Measurements from ENCODE around the gene ZNF215.
"Not testable (repeated sequence)": the region's sequence is repeated elsewhere in the genome, so short reads cannot be mapped to it uniquely, and the experiment has no call there.

The ZNF215 gene

DNA sequence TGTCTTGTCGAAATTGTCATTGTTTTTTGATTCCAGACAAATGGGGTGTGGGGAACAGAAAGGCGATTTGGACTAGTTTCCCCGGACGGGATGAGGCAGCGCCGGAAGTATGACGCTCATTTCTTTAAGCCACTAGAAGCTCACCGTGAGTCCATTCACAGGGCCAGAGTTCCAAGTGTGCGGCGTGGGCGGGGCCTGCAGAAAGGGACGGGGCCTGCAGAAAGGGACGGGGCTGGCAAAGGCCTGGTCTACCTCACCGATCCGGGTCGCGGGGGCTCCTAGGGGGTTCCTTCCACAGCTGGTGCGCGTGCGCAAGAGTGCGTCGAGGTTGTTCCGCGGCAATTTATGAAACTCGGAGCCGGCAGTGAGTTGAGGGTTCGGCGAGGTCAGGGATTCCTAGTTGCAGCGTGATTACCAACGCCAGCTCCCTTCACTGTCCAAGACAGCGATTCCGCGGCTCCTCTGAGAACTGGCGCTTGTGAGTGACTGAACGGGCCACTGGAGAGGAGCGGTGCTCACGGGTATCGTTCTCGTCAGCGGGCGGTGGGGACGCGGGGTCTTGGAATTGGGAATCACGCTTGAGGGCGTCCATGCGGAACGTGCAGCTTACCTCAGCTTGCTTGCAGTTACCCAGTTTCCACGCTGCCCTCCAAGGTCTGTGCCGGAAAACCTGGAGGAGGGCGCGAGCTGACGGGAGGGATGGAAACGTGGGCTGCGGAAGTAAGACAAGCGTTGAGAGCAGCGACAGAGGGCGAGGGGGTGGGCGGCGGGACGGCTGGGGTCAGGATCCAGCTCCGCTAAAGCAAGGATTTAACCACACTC lies at the start of gene ZNF215:
TSS of gene ZNF215 (plus strand) at position 219 of the 822 bp plus-strand sequence. CDS start 5,847 bp downstream, outside the sequence.
- Mint-ChIP-seq H3K4me3 (peak within 1 kb of the TSS; percentile 76), H3K4me1 (peaks cover 18% of the 10 kb centered on the region), H3K9me3 (no peaks in the 10 kb centered on the region), H3K27ac (no peak within 1 kb of the TSS), H3K27me3 (peaks cover 31% of the 10 kb centered on the region), H3K36me3 (no peaks in the 10 kb centered on the region)
- DNase-seq = peak; percentile 58
- CTCF ChIA-PET = interaction anchor here (0.8 to 0.9 kb wide), 2 partner anchors 8 to 189 kb away, joined by 3 read pairs; no protein-coding TSS in a partner anchor

DNA sequence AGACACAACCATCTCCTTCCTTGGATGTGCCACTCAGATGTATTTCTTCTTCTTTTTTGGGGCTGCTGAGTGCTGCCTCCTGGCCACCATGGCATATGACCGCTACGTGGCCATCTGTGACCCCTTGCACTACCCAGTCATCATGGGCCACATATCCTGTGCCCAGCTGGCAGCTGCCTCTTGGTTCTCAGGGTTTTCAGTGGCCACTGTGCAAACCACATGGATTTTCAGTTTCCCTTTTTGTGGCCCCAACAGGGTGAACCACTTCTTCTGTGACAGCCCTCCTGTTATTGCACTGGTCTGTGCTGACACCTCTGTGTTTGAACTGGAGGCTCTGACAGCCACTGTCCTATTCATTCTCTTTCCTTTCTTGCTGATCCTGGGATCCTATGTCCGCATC lies 49.3 kb upstream of the ZNF215 start:
- Mint-ChIP-seq H3K27ac (no peak overlapping the region), H3K36me3 (no peaks in the 10 kb centered on the region), H3K27me3 (no peaks in the 10 kb centered on the region), H3K4me3 (no peak overlapping the region), H3K9me3 (no peaks in the 10 kb centered on the region), H3K4me1 (no peaks in the 10 kb centered on the region)
- CTCF ChIA-PET = no interaction called here
- no peak for DNase-seq

DNA sequence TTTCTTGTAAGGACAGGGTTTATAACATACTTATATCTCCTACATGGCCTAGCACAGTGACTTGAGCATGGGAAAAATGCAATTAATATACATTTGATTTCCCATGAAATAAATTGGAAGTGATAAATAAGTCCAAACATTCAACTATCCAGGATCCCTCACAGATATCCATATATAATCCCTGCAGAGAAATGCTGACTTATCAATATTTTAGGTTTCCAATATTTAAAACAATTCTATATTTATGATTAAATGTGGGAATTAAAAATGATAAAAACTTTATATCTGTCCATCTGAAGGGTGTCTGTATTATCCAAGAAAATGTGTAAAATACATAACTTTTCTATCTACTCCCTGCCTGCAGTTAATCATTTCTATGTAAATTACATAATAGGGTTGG lies 43.5 kb upstream of the ZNF215 start:
- no peak overlapping the region for H3K4me3 Mint-ChIP-seq

DNA sequence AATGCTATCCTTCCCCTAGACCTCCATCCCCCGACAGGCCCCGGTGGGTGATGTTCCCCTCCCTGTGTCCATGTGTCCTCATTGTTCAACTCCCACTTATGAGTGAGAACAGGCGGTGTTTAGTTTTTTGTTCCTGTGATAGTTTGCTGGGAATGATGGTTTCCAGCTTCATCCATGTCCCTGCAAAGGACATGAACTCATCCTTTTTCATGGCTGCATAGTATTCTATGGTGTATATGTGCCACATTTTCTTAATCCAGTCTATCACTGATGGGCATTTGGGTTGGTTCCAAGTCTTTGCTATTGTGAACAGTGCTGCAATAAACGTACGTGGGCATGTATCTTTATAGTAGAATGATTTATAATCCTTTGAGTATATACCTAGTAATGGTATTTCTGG lies 38.5 kb upstream of the ZNF215 start:
- H3K27ac Mint-ChIP-seq, H3K9me3 Mint-ChIP-seq, DNase-seq, H3K36me3 Mint-ChIP-seq, H3K4me3 Mint-ChIP-seq, CTCF ChIA-PET, H3K4me1 Mint-ChIP-seq, H3K27me3 Mint-ChIP-seq: not testable (repeated sequence)

More for the DNA sequence above, 43.5 kb upstream of the ZNF215 start:
- Mint-ChIP-seq H3K27me3 (no peaks in the 10 kb centered on the region), H3K9me3 (peaks cover 2% of the 10 kb centered on the region), H3K27ac (no peak overlapping the region), H3K36me3 (no peaks in the 10 kb centered on the region), H3K4me1 (no peaks in the 10 kb centered on the region)
- CTCF ChIA-PET = no interaction called here
- DNase-seq = no peak

DNA sequence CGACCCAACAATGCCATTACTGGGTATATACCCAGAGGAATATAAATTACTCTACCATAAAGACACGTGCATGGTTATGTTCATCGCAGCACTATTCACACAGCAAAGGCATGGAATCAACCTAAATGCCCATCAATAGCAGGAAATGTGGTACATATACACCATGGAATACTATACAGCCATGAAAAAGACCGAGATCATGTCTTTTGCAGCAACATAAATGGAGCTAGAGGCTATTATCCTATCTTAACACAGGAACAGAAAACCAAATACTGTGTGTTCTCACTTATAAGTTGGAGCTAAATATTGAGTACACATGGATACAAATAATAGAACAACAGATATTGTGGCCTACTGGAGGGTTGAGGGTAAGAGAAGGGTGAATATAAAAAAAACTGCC lies 37.4 kb upstream of the ZNF215 start:
- Mint-ChIP-seq H3K27me3 (no peaks in the 10 kb centered on the region), H3K27ac (no peak overlapping the region), H3K36me3 (no peaks in the 10 kb centered on the region), H3K4me3 (no peak overlapping the region), H3K9me3 (peaks cover 2% of the 10 kb centered on the region), H3K4me1 (no peaks in the 10 kb centered on the region)
- DNase-seq = no peak
- CTCF ChIA-PET = no interaction called here

DNA sequence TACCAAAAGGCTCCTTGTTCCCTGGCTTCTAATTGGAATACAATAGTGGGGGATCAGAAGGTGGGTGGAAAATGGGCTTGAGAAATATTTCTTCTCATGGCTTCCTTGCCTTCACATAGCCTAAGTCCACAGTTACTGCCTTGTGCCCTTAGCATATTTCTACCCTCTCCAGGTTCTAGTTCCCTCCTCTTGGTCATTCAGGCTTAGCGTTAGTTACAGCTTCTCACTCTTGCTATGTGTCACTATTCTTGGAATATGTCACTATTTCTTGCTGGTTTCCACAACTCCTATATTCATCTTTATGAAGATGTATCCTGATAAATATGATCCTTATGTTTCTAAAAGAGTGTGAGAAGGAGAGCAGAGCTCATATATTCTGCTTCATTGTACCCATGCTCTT lies 36.4 kb upstream of the ZNF215 start:
- no peak overlapping the region for H3K27ac Mint-ChIP-seq
- H3K9me3 Mint-ChIP-seq = peaks cover 2% of the 10 kb centered on the region
- no peak for DNase-seq
- no peak overlapping the region for H3K4me3 Mint-ChIP-seq
- CTCF ChIA-PET = no interaction called here
- no peaks in the 10 kb centered on the region for H3K36me3 Mint-ChIP-seq
- H3K27me3 Mint-ChIP-seq = peaks cover 4% of the 10 kb centered on the region
- no peaks in the 10 kb centered on the region for H3K4me1 Mint-ChIP-seq

DNA sequence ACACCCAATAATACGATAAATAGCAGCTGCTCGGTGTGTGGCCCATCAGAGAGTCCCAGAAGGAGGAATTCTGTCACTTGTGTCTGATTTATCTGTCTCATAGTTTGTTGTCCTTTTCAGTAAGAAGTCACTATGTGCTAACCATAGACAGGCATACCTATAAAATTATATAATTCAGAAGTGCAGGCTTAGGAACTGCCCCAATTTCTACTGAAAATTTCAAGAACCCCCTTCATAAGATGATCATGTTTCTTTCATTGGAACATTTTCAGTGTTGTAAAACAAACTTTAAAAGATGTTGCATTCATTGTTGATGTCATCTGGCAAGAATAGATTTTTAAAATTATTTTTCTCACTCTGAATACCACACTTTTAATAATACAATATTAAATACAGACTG lies 33.8 kb upstream of the ZNF215 start, which contains the start of gene OR2D2:
TSS of gene OR2D2 (minus strand) at position 101 of the 400 bp plus-strand sequence. CDS start at position 101, 0 bp downstream.
- peaks cover 4% of the 10 kb centered on the region for H3K27me3 Mint-ChIP-seq
- CTCF ChIA-PET = no interaction called here
- no peaks in the 10 kb centered on the region for H3K4me1 Mint-ChIP-seq
- peaks cover 2% of the 10 kb centered on the region for H3K9me3 Mint-ChIP-seq
- no peak within 1 kb of the TSS for H3K27ac Mint-ChIP-seq
- no peak for DNase-seq
- no peaks in the 10 kb centered on the region for H3K36me3 Mint-ChIP-seq
- no peak within 1 kb of the TSS for H3K4me3 Mint-ChIP-seq

DNA sequence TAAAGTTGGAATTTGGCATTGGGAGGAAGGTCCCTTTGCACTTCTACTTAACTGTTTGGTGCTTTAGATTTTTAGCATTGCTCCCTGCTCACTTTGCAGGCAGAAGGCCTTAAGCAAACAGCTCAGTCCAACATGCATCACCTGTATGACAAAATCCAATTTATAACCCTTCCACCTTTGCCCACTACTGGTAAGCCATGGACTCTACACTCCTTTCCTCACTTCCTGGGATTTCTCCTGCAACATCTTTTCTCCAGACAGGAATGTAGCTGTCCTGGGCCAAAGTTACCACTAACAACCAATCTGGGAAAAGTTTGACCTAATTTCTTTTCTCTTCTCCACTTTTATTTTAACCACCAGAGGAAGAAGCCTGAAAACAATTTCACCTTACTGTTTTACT lies 32.1 kb upstream of the ZNF215 start:
- H3K9me3 Mint-ChIP-seq = no peaks in the 10 kb centered on the region
- no peak overlapping the region for H3K27ac Mint-ChIP-seq
- CTCF ChIA-PET = no interaction called here

DNA sequence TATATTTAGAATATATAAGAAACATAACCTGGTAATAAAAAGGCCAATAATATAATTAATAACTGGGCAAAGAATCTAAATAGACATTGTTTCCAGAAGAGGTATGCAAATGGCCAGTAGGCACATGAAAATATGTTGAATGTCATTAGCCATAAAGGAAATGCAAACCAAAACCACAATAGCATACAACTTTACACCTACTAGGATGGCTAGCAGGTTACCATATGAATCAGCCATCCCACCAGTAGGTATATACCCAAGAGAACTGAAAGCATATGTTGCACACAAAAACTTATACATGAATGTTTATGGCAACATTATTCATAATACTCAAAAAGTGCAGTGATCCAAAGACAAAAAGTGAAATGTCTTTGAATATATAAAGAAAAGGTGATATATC lies 31.2 kb upstream of the ZNF215 start:
- DNase-seq = no peak
- H3K9me3 Mint-ChIP-seq = no peaks in the 10 kb centered on the region
- CTCF ChIA-PET = no interaction called here
- H3K4me1 Mint-ChIP-seq = no peaks in the 10 kb centered on the region
- peaks cover 4% of the 10 kb centered on the region for H3K27me3 Mint-ChIP-seq
- H3K4me3 Mint-ChIP-seq = no peak overlapping the region
- H3K27ac Mint-ChIP-seq = no peak overlapping the region
- no peaks in the 10 kb centered on the region for H3K36me3 Mint-ChIP-seq

More for the DNA sequence above, 32.1 kb upstream of the ZNF215 start:
- H3K4me1 Mint-ChIP-seq = no peaks in the 10 kb centered on the region
- no peak overlapping the region for H3K4me3 Mint-ChIP-seq
- DNase-seq = no peak
- peaks cover 4% of the 10 kb centered on the region for H3K27me3 Mint-ChIP-seq
- no peaks in the 10 kb centered on the region for H3K36me3 Mint-ChIP-seq

DNA sequence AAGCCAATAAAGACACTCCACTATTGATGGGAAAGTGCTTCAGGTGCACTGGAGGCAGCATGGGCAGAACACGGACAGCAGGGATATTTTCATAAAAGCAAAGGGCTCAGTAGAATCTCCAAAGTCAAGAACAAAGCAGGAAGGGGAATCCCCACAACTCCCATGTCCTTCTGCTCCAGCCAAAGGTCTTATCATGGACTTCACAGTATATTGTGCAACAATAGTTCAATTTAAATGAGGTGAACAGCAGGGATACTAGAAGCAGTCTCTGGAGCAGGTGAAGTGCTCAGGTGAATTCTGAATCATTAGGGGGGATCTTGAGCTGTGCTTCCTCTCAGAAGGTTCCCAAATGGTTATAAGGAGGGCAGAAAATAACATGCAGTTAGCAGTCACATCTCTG lies 27.3 kb upstream of the ZNF215 start:
- Mint-ChIP-seq H3K4me1 (no peaks in the 10 kb centered on the region), H3K27me3 (peaks cover 4% of the 10 kb centered on the region), H3K27ac (no peak overlapping the region), H3K4me3 (no peak overlapping the region), H3K9me3 (no peaks in the 10 kb centered on the region), H3K36me3 (no peaks in the 10 kb centered on the region)
- no peak for DNase-seq
- CTCF ChIA-PET = no interaction called here

DNA sequence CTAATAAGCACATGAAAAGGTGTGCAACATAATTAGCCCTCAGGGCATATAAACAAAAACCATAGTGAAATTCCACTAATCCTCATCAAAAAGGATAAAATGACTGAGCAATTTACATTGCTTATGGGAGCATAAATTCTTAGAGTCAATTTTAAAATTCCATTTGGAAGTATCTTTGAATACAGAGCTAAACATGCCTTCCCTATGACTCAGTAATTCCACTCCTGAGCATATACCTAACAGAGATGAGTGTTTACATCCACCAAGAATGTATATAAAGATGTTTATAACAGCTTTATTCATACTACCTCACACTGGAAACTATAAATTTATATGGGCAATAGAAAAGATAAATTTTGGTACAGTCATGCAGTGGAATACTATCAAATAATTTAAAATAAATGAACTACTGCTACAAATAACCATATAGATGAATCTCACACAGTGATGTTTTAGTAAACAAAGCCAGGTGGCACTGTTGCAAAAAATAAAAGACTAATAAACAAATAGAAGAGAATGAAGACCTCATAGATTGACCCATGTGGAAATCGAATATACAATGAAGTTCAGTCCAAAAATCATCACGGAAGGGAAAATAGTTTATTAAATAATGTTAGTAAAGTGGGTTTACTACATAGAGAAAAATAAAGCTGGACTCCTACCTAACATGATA lies 25.8 kb upstream of the ZNF215 start:
- DNase-seq = no peak
- H3K36me3 Mint-ChIP-seq = no peaks in the 10 kb centered on the region

DNA sequence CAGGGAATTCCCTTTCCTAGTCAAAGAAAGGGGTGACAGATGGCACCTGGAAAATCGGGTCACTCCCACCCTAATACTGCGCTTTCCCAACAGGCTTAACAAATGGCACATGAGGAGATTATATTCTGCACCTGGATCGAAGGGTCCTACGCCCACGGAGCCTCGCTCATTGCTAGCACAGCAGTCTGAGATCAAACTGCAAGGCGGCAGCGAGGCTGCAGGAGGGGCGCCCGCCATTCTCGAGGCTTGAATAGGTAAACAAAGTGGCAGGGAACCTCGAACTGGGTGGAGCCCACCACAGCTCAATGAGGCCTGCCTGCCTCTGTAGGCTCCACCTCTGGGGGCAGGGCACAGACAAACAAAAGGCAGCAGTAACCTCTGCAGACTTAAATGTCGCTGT lies 21.4 kb upstream of the ZNF215 start:
- H3K36me3 Mint-ChIP-seq, H3K4me3 Mint-ChIP-seq, H3K9me3 Mint-ChIP-seq, H3K4me1 Mint-ChIP-seq, CTCF ChIA-PET, H3K27ac Mint-ChIP-seq, H3K27me3 Mint-ChIP-seq, DNase-seq: not testable (repeated sequence)

More for the DNA sequence above, 25.8 kb upstream of the ZNF215 start:
- Mint-ChIP-seq H3K9me3 (no peaks in the 10 kb centered on the region), H3K27ac (no peak overlapping the region), H3K27me3 (peaks cover 6% of the 10 kb centered on the region), H3K4me3 (no peak overlapping the region), H3K4me1 (no peaks in the 10 kb centered on the region)
- CTCF ChIA-PET = no interaction called here

DNA sequence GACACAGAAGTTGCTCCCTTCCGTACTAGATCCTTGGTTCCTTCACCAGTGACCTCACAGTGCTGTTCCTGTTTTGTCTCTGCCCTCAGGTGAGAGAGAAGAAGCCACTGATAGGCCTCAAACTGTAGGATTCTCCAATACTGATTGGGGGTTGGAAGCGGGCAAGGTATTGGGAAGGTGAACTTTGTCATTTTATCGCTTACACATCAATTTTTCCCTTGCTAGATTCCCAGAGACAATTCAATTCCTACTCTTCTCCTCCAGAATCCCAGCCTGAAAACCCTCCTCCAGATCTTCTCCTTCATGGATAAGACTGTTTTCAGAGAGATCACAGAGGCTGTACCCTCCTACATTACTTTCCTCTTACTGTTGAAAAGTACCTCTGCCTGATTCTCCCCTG lies 14.8 kb upstream of the ZNF215 start:
- Mint-ChIP-seq H3K4me1 (no peaks in the 10 kb centered on the region), H3K27me3 (no peaks in the 10 kb centered on the region)
- CTCF ChIA-PET = no interaction called here

DNA sequence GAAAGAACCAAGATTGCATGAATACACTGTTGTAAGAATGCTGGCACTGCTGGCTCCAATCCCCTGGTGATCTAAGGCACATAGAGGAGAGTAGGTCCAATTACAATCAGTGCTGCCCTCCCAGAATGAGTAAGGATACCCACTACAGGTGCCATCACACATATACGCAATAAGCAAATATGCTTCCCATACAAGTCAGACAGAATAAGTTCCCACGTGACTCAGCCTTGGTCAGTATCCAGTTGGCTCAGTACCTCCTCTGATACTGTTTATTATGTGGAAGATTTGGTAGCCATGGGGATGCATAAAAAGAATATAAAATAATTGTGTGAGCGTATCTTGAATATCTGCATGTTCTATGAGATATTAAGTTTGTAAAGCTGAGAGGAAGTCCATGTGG lies 14.3 kb upstream of the ZNF215 start:
- CTCF ChIA-PET = no interaction called here
- Mint-ChIP-seq H3K9me3 (no peaks in the 10 kb centered on the region), H3K36me3 (no peaks in the 10 kb centered on the region), H3K27ac (no peak overlapping the region), H3K27me3 (no peaks in the 10 kb centered on the region), H3K4me1 (no peaks in the 10 kb centered on the region), H3K4me3 (no peak overlapping the region)
- DNase-seq = no peak

More for the DNA sequence above, 14.8 kb upstream of the ZNF215 start:
- Mint-ChIP-seq H3K36me3 (no peaks in the 10 kb centered on the region), H3K9me3 (no peaks in the 10 kb centered on the region), H3K4me3 (no peak overlapping the region), H3K27ac (no peak overlapping the region)
- no peak for DNase-seq

DNA sequence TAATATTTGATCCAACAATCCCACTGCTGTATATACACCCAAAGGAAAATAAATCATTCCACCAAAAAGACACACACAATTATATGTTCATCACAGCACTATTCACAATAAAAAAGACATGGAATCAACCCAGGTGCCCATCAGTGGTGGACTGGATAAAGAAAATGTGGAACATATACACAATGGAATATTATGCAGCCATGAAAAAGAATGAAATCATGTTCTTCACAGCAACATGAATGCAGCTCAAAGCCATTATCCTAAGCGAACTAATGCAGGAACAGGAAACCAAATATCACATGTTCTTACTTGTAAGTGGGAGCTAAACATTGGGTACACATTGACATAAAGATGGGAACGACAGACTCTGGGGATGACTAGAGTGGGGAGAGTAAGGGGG lies 6.5 kb upstream of the ZNF215 start:
- CTCF ChIA-PET = no interaction called here
- Mint-ChIP-seq H3K4me1 (no peaks in the 10 kb centered on the region), H3K9me3 (peaks cover 3% of the 10 kb centered on the region), H3K27me3 (peaks cover 6% of the 10 kb centered on the region), H3K4me3 (no peak overlapping the region), H3K36me3 (no peaks in the 10 kb centered on the region), H3K27ac (no peak overlapping the region)
- no peak for DNase-seq
